H1 (cell line): ENCODE data around the gene CENPP. TPM values are rescaled to one million over a fixed set of nuclear protein-coding genes. Genes with fewer than 3 reads are reported as not detected.

Source experiments
- CEBPB ChIP-seq: IDR thresholded peaks from 2 replicates; pipeline ENCODE4 v1.6.1; 2012; ENCODE audit warnings: low read depth, low read length
- EGR1 ChIP-seq: IDR thresholded peaks from 2 replicates; pipeline ENCODE4 v1.6.1; 2011; ENCODE audit warnings: low read depth, low read length, borderline replicate concordance
- EZH2 ChIP-seq: fragments of 200-600 bp; sonication (generic); IDR thresholded peaks from 2 replicates; pipeline ENCODE4 v1.7.1; 2012; ENCODE audit warnings: low read depth, mild to moderate bottlenecking, moderate library complexity, low read length, inconsistent platforms; ENCODE audit not compliant: severe bottlenecking
- GTF2F1 ChIP-seq: IDR thresholded peaks from 2 replicates; pipeline ENCODE4 v1.6.1; 2012; ENCODE audit warnings: low read depth, low read length, improper control_type of control experiment, borderline replicate concordance
- MAFK ChIP-seq: IDR thresholded peaks from 2 replicates; pipeline ENCODE4 v1.6.1; 2012; ENCODE audit warnings: low read depth, mild to moderate bottlenecking, improper control_type of control experiment, low read length
- POLR2AphosphoS5 ChIP-seq: IDR thresholded peaks from 2 replicates; pipeline ENCODE4 v1.6.1; 2011; ENCODE audit warnings: low read depth, low read length
- RFX5 ChIP-seq: IDR thresholded peaks from 2 replicates; pipeline ENCODE4 v1.6.1; 2011; ENCODE audit warnings: low read depth, low read length, improper control_type of control experiment, borderline replicate concordance
- RXRA ChIP-seq: IDR thresholded peaks from 2 replicates; pipeline ENCODE4 v1.6.1; 2011; ENCODE audit warnings: low read depth, mild to moderate bottlenecking, low read length, moderate library complexity; ENCODE audit not compliant: insufficient read depth
- TAF7 ChIP-seq: optimal IDR thresholded peaks from 2 replicates; pipeline ENCODE3; 2011; ENCODE audit warnings: low read depth, mild to moderate bottlenecking, inconsistent platforms, low read length, moderate library complexity, borderline replicate concordance
- USF2 ChIP-seq: IDR thresholded peaks from 2 replicates; pipeline ENCODE4 v1.6.1; 2011; ENCODE audit warnings: low read length, improper control_type of control experiment
- polyA plus RNA-seq, 7 experiments: library from polyadenylated mRNA; depleted of rRNA in 3 of 7; stranded (reverse) in 5 of 7; unstranded in 2 of 7; fragments of >200 nt in 5 of 7; fragments of 200-250 nt in 2 of 7; gene quantifications; 1 replicate in 5 of 7; 2 replicates in 1 of 7; 4 replicates in 1 of 7; pipeline versions ENCODE4 v1.2.1 to v1.2.3, GENCODE V29; 2011 to 2013; ENCODE audit warnings: missing spikeins in 2 of 7, mixed read lengths in 2 of 7
- total RNA-seq: library from RNA; stranded (reverse); fragmentation: NEBNext Ultra II Directional; extraction: Animal tissue kit (Norgen Biotek cat#: 25700); gene quantifications from 2 replicates; pipeline ENCODE4 v1.2.1, GENCODE V29; 2021

CENPP gene
- total and polyA plus RNA-seq, 2 of the 8 experiments (the other 6 are each of a cell fraction or from before 2014, with no cell fraction given) = 2.7 to 10.8 TPM

- TF ChIP-seq RXRA (no peak), MAFK (no peak), TAF7 (no peak), EZH2 (no peak), GTF2F1 (no peak), CEBPB (no peak), RFX5 (no peak), EGR1 (no peak), POLR2AphosphoS5 (no peak), USF2 (no peak)
These were observed 155.4 kb downstream of the CENPP start (continued) for GRCh38 chr9:92480986-92481633.
